GM23338 (cell line): ENCODE results near the gene PLXND1. TPM values are rescaled to one million over a fixed set of nuclear protein-coding genes. Genes with fewer than 3 reads are reported as not detected.

ENCODE experiments used
- ATAC-seq: fragments of 200-7000 bp; cut with Tn5 transposase; 3 replicates; pipeline ENCODE4 v1.9.1; 2020
- DNase-seq: peaks from one replicate; pipeline ENCODE4 v3.0.0-alpha.2; 2015; ENCODE audit warnings: low spot score
- H2AFZ ChIP-seq: fragments of 200-600 bp; sonication (generic); 2 replicates; pipeline ENCODE4 v1.8.0; 2016; ENCODE audit warnings: antibody characterized with exemption, mild to moderate bottlenecking, moderate library complexity
- H3F3A ChIP-seq: fragments of 200-600 bp; sonication (generic); replicated peaks from 2 replicates; pipeline ENCODE4 v1.8.0; 2017; ENCODE audit warnings: antibody characterized with exemption, mixed run types, low read depth
- H3K27ac ChIP-seq: fragments of 200-600 bp; sonication (generic); 2 replicates; pipeline ENCODE4 v1.6.1; 2016; ENCODE audit warnings: low read depth
- H3K27me3 ChIP-seq: fragments of 200-600 bp; sonication (generic); 2 replicates; pipeline ENCODE4 v1.8.0; 2016; ENCODE audit warnings: mild to moderate bottlenecking, mixed run types, moderate library complexity; ENCODE audit not compliant: insufficient read depth
- H3K36me3 ChIP-seq: fragments of 200-600 bp; sonication (generic); 2 replicates; pipeline ENCODE4 v1.8.0; 2016; ENCODE audit warnings: mild to moderate bottlenecking; ENCODE audit not compliant: insufficient read depth
- H3K4me1 ChIP-seq: fragments of 200-600 bp; sonication (generic); 2 replicates; pipeline ENCODE4 v1.8.0; 2016; ENCODE audit warnings: mild to moderate bottlenecking, moderate library complexity; ENCODE audit not compliant: insufficient read depth
- H3K4me2 ChIP-seq: fragments of 200-600 bp; sonication (generic); 2 replicates; pipeline ENCODE4 v1.7.1; 2017; ENCODE audit warnings: mixed run types
- H3K4me3 ChIP-seq: fragments of 200-600 bp; sonication (generic); 2 replicates; pipeline ENCODE4 v1.6.1; 2016; ENCODE audit warnings: mixed run types
- H3K79me2 ChIP-seq: fragments of 200-600 bp; sonication (generic); replicated peaks from 2 replicates; pipeline ENCODE4 v1.8.0; 2017; ENCODE audit warnings: mild to moderate bottlenecking; ENCODE audit not compliant: insufficient read depth
- H3K9me2 ChIP-seq: fragments of 200-600 bp; sonication (generic); 2 replicates; pipeline ENCODE4 v1.8.0; 2017; ENCODE audit not compliant: insufficient read depth
- H4K20me1 ChIP-seq: fragments of 200-600 bp; sonication (generic); replicated peaks from 2 replicates; pipeline ENCODE4 v1.8.0; 2017; ENCODE audit warnings: mild to moderate bottlenecking; ENCODE audit not compliant: insufficient read depth
- H3K27ac Mint-ChIP-seq: 2 replicates; pipeline ENCODE4 v1.8.0; 2020; ENCODE audit warnings: inconsistent platforms, mild to moderate bottlenecking, moderate library complexity, mixed read lengths
- H3K27me3 Mint-ChIP-seq: 3 replicates; pipeline ENCODE4 v1.8.0; 2022; ENCODE audit warnings: low read depth, mild to moderate bottlenecking, moderate library complexity, mixed read lengths, inconsistent platforms; ENCODE audit not compliant: insufficient read depth, poor library complexity
- H3K36me3 Mint-ChIP-seq: 3 replicates; pipeline ENCODE4 v1.8.0; 2021; ENCODE audit warnings: low read depth, mild to moderate bottlenecking, inconsistent platforms, moderate library complexity, mixed read lengths
- H3K4me1 Mint-ChIP-seq: 3 replicates; pipeline ENCODE4 v1.8.0; 2020; ENCODE audit warnings: mild to moderate bottlenecking, inconsistent platforms, mixed read lengths
- H3K4me3 Mint-ChIP-seq: 3 replicates; pipeline ENCODE4 v1.8.0; 2021; ENCODE audit warnings: moderate library complexity, mild to moderate bottlenecking, inconsistent platforms, mixed read lengths
- H3K9me3 Mint-ChIP-seq: 3 replicates; pipeline ENCODE4 v1.8.0; 2020; ENCODE audit warnings: moderate library complexity, mild to moderate bottlenecking, inconsistent platforms, mixed read lengths
- CREB1 ChIP-seq: fragments of 250-450 bp; sonication (Bioruptor Pico); IDR thresholded peaks from 2 replicates; pipeline ENCODE4 v1.5.0; 2020; ENCODE audit warnings: low read depth, mild to moderate bottlenecking, moderate library complexity
- EZH2 ChIP-seq: fragments of 200-600 bp; sonication (generic); IDR thresholded peaks from one replicate; pipeline ENCODE4 v1.8.0; 2017; ENCODE audit warnings: antibody characterized with exemption, mild to moderate bottlenecking, low read depth; ENCODE audit not compliant: unreplicated experiment
- JUNB ChIP-seq: IDR thresholded peaks from one replicate; pipeline ENCODE4 v1.6.1; 2016; ENCODE audit warnings: antibody characterized with exemption; ENCODE audit not compliant: unreplicated experiment
- NANOG ChIP-seq: IDR thresholded peaks from 2 replicates; pipeline ENCODE4 v1.6.1; 2016; ENCODE audit warnings: antibody characterized with exemption, borderline replicate concordance
- POLR2AphosphoS5 ChIP-seq: IDR thresholded peaks from 2 replicates; pipeline ENCODE4 v1.6.1; 2016; ENCODE audit warnings: antibody characterized with exemption, low read depth
- STAT1 ChIP-seq: IDR thresholded peaks from one replicate; pipeline ENCODE4 v1.6.1; 2016; ENCODE audit warnings: antibody characterized with exemption; ENCODE audit not compliant: unreplicated experiment
- ZNF114 ChIP-seq: fragments of 250-450 bp; sonication (Bioruptor Pico); IDR thresholded peaks from 2 replicates; pipeline ENCODE4 v1.5.0; 2020; ENCODE audit warnings: mild to moderate bottlenecking, moderate library complexity
- ZNF331 ChIP-seq: fragments of 250-450 bp; sonication (Bioruptor Pico); IDR thresholded peaks from 2 replicates; pipeline ENCODE4 v1.5.0; 2020; ENCODE audit warnings: low read depth, mild to moderate bottlenecking, moderate library complexity
- polyA plus RNA-seq: library from polyadenylated mRNA; unstranded; fragments of >200 nt; fragmentation: Nextera tagmentation; extraction: Ambion mirVana; gene quantifications from 2 replicates; pipeline ENCODE4 v1.2.1, GENCODE V29; 2016
- total RNA-seq: library from RNA; depleted of rRNA; stranded (reverse); fragments of >200 nt; shearing (Covaris generic); gene quantifications from 2 replicates; pipeline ENCODE4 v1.2.3, GENCODE V29; 2014
- TF ChIP-seq, protein P1 (sequence below), 2 experiments: fragments of 200-600 bp in 1 of 2; sonication (generic) in 1 of 2; conservative IDR thresholded peaks; 2 replicates each; pipeline versions ENCODE4 v1.5.1 to v1.6.1; 2016 to 2017; ENCODE audit warnings: antibody characterized with exemption in 2 of 2, low read depth in 2 of 2, mild to moderate bottlenecking in 2 of 2, moderate library complexity in 1 of 2
- TF ChIP-seq, protein P2 (sequence below): IDR thresholded peaks from 2 replicates; pipeline ENCODE4 v1.6.1; 2016; ENCODE audit warnings: antibody characterized with exemption
- TF ChIP-seq, protein P3 (sequence below): fragments of 250-450 bp; sonication (Bioruptor Pico); IDR thresholded peaks from 2 replicates; pipeline ENCODE4 v1.5.0; 2020; ENCODE audit warnings: mild to moderate bottlenecking, moderate library complexity

PLXND1 gene
- total and polyA plus RNA-seq, 2 experiments from 2014 or later = 13.3 to 60.4 TPM

DNA sequence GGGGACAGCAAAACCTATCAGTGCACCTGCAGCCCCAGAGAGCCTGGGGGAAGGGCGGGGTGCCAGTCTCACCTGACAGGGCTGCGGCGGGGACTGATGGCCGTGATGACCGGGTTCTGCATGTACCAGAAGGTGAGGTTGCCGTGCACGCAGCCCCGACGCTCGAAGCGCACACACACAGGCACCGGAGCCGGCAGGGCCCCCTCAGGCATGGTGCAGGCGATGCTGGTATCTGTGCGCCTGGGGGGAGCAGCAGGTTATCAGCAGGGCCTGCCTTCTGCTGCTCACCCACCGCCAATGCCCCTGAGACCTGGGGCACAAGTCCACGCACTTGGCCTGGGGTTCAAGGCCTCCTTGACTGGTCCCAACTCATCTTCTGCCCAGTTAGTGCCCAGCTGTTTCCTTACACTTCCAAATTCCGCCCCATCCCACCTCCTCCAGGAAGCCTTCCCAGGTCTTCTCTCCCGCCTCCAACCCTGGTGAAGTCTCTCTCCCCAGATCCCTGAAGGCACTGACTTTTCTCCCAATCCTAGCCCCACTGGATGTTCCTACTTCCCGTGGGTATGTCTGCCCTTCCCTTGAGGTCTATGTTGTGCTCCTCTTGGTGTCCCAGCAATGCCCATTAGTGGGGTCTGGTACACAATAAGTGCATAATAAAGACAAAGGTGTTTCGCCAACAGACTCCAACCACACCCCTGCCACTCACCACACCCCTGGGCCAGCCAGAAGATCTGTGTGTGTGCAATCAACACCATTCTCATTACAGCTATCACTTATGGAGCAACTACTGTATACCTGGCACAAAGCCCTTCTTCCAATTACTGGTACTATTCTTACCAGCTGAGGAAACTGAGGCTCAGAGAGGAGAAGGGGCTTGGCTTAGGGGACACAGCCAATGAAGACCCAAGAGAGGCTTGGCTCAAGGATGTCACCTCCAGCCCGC is 34.6 kb downstream of the PLXND1 start (continued):
- TF ChIP-seq NANOG (no peak), STAT1 (no peak), CREB1 (CRISPR knock-in tag) (no peak), POLR2AphosphoS5 (no peak)
- TF ChIP-seq, protein P1, sequence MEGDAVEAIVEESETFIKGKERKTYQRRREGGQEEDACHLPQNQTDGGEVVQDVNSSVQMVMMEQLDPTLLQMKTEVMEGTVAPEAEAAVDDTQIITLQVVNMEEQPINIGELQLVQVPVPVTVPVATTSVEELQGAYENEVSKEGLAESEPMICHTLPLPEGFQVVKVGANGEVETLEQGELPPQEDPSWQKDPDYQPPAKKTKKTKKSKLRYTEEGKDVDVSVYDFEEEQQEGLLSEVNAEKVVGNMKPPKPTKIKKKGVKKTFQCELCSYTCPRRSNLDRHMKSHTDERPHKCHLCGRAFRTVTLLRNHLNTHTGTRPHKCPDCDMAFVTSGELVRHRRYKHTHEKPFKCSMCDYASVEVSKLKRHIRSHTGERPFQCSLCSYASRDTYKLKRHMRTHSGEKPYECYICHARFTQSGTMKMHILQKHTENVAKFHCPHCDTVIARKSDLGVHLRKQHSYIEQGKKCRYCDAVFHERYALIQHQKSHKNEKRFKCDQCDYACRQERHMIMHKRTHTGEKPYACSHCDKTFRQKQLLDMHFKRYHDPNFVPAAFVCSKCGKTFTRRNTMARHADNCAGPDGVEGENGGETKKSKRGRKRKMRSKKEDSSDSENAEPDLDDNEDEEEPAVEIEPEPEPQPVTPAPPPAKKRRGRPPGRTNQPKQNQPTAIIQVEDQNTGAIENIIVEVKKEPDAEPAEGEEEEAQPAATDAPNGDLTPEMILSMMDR (conservative IDR thresholded peaks at IDR 0.05; ENCODE audit: low read depth in 2 of 2) = no peak

DNA sequence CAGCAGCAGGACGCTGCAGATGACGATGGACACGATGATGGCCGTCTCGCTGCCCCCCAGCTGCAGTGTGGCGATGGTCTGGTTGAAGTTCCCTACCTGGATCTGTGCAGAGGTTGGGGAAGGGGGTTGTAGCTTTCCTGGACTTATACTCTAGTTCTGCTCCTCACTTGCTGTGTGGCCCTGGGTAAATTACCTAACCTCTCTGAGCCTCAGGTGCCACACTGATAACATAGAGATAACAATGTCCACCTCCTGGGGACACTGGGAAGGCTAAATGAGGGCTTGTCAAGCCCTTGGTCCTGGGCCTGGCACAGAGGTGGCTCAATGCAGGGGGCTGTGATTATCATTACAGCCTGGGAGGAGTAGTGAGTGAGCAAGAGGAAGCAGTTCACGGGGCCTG is 36.6 kb downstream of the PLXND1 start:
- peaks cover 2% of the 10 kb centered on the region; the same call in 1 of the 3 replicates for H3K36me3 Mint-ChIP-seq
- ATAC-seq = no peak
- no peaks in the 10 kb centered on the region for H3K9me3 Mint-ChIP-seq
- TF ChIP-seq EZH2 (no peak), JUNB (no peak), STAT1 (no peak), ZNF331 (CRISPR knock-in tag) (no peak), ZNF114 (CRISPR knock-in tag) (no peak), NANOG (no peak), CREB1 (CRISPR knock-in tag) (no peak), POLR2AphosphoS5 (no peak)
- TF ChIP-seq, protein P2, sequence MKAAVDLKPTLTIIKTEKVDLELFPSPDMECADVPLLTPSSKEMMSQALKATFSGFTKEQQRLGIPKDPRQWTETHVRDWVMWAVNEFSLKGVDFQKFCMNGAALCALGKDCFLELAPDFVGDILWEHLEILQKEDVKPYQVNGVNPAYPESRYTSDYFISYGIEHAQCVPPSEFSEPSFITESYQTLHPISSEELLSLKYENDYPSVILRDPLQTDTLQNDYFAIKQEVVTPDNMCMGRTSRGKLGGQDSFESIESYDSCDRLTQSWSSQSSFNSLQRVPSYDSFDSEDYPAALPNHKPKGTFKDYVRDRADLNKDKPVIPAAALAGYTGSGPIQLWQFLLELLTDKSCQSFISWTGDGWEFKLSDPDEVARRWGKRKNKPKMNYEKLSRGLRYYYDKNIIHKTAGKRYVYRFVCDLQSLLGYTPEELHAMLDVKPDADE = no peak
- TF ChIP-seq, protein P3, sequence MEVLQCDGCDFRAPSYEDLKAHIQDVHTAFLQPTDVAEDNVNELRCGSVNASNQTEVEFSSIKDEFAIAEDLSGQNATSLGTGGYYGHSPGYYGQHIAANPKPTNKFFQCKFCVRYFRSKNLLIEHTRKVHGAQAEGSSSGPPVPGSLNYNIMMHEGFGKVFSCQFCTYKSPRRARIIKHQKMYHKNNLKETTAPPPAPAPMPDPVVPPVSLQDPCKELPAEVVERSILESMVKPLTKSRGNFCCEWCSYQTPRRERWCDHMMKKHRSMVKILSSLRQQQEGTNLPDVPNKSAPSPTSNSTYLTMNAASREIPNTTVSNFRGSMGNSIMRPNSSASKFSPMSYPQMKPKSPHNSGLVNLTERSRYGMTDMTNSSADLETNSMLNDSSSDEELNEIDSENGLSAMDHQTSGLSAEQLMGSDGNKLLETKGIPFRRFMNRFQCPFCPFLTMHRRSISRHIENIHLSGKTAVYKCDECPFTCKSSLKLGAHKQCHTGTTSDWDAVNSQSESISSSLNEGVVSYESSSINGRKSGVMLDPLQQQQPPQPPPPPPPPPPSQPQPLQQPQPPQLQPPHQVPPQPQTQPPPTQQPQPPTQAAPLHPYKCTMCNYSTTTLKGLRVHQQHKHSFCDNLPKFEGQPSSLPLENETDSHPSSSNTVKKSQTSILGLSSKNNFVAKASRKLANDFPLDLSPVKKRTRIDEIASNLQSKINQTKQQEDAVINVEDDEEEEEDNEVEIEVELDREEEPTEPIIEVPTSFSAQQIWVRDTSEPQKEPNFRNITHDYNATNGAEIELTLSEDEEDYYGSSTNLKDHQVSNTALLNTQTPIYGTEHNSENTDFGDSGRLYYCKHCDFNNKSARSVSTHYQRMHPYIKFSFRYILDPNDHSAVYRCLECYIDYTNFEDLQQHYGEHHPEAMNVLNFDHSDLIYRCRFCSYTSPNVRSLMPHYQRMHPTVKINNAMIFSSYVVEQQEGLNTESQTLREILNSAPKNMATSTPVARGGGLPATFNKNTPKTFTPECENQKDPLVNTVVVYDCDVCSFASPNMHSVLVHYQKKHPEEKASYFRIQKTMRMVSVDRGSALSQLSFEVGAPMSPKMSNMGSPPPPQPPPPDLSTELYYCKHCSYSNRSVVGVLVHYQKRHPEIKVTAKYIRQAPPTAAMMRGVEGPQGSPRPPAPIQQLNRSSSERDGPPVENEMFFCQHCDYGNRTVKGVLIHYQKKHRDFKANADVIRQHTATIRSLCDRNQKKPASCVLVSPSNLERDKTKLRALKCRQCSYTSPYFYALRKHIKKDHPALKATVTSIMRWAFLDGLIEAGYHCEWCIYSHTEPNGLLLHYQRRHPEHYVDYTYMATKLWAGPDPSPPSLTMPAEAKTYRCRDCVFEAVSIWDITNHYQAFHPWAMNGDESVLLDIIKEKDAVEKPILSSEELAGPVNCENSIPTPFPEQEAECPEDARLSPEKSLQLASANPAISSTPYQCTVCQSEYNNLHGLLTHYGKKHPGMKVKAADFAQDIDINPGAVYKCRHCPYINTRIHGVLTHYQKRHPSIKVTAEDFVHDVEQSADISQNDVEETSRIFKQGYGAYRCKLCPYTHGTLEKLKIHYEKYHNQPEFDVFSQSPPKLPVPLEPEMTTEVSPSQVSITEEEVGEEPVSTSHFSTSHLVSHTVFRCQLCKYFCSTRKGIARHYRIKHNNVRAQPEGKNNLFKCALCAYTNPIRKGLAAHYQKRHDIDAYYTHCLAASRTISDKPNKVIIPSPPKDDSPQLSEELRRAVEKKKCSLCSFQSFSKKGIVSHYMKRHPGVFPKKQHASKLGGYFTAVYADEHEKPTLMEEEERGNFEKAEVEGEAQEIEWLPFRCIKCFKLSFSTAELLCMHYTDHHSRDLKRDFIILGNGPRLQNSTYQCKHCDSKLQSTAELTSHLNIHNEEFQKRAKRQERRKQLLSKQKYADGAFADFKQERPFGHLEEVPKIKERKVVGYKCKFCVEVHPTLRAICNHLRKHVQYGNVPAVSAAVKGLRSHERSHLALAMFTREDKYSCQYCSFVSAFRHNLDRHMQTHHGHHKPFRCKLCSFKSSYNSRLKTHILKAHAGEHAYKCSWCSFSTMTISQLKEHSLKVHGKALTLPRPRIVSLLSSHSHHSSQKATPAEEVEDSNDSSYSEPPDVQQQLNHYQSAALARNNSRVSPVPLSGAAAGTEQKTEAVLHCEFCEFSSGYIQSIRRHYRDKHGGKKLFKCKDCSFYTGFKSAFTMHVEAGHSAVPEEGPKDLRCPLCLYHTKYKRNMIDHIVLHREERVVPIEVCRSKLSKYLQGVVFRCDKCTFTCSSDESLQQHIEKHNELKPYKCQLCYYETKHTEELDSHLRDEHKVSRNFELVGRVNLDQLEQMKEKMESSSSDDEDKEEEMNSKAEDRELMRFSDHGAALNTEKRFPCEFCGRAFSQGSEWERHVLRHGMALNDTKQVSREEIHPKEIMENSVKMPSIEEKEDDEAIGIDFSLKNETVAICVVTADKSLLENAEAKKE (CRISPR knock-in tag) = no peak
- TF ChIP-seq, protein P1 (conservative IDR thresholded peaks at IDR 0.05; ENCODE audit: low read depth in 2 of 2) = no peak

More for the DNA sequence above, 36.6 kb downstream of the PLXND1 start:
- no peak for DNase-seq
- Mint-ChIP-seq H3K4me1 (peaks cover 6% of the 10 kb centered on the region), H3K27me3 (peaks cover 1% of the 10 kb centered on the region), H3K27ac (no peak overlapping the region), H3K4me3 (no peak overlapping the region)
- Histone ChIP-seq H3F3A (no peaks in the 10 kb centered on the region), H3K36me3 (no peaks in the 10 kb centered on the region), H3K9me2 (no peaks in the 10 kb centered on the region), H3K4me1 (no peaks in the 10 kb centered on the region), H3K4me2 (no peak overlapping the region), H3K27ac (no peak overlapping the region), H3K27me3 (no peaks in the 10 kb centered on the region), H2AFZ (no peak overlapping the region), H3K4me3 (no peak overlapping the region), H4K20me1 (no peaks in the 10 kb centered on the region), H3K79me2 (no peaks in the 10 kb centered on the region)
